Astrocyte (in vitro differentiated cells and primary cell): ENCODE results near the gene GSTT4.

Experiments used
- EZH2 ChIP-seq: IDR thresholded peaks from 2 replicates; pipeline ENCODE4 v1.6.1; 2012; ENCODE audit warnings: mild to moderate bottlenecking, low read length, inconsistent platforms; ENCODE audit not compliant: insufficient read depth
- TF ChIP-seq, protein P1 (sequence below): IDR thresholded peaks from 2 replicates; pipeline ENCODE4 v1.5.1; 2011; ENCODE audit warnings: low read depth, mild to moderate bottlenecking, inconsistent platforms, low read length, moderate library complexity; ENCODE audit not compliant: insufficient read depth

DNA sequence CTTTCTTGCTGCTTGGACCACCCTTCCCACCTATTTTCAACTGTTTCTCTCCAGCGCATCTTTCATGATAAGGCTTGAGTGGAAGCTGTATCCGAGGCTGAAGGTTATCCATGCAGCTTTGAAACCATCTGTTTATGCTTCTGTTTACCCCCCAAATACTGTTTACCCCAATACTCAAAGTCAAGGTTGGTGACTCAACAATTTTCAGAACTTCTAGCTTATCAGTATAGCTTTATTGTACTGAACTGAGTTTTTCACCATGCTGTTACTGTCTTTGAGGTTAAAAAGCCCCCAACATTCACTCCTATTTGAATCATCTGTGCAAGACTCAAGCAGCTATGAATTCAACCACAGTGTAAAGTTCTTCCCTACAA is 4.8 kb upstream of the GSTT4 start:
- TF ChIP-seq, protein P1, sequence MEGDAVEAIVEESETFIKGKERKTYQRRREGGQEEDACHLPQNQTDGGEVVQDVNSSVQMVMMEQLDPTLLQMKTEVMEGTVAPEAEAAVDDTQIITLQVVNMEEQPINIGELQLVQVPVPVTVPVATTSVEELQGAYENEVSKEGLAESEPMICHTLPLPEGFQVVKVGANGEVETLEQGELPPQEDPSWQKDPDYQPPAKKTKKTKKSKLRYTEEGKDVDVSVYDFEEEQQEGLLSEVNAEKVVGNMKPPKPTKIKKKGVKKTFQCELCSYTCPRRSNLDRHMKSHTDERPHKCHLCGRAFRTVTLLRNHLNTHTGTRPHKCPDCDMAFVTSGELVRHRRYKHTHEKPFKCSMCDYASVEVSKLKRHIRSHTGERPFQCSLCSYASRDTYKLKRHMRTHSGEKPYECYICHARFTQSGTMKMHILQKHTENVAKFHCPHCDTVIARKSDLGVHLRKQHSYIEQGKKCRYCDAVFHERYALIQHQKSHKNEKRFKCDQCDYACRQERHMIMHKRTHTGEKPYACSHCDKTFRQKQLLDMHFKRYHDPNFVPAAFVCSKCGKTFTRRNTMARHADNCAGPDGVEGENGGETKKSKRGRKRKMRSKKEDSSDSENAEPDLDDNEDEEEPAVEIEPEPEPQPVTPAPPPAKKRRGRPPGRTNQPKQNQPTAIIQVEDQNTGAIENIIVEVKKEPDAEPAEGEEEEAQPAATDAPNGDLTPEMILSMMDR, result no peak
- no peak for TF ChIP-seq EZH2
